ENCODE results near the gene CFAP300. TPM values are rescaled to one million over a fixed set of nuclear protein-coding genes. Genes with fewer than 3 reads are reported as not detected.

The CFAP300 gene
- total and polyA plus RNA-seq, 7 experiments from 2014 or later: not detected

GRCh38 chr11:102118937-102119336 is 71.7 kb downstream of the CFAP300 start:
- no peak overlapping the region for H3K4me3 Mint-ChIP-seq
- H3K27ac Mint-ChIP-seq: no peak overlapping the region
- intact Hi-C loops (cut with micrococcal nuclease): loop anchor here in 1 of 2 donors (10.0 kb wide), 1 partner anchor 64 kb away; no protein-coding TSS in a partner anchor
- Histone ChIP-seq H3K27ac (ENCODE audit: low read depth, low read length) (no peak overlapping the region), H3K27me3 (ENCODE audit: control insufficient read depth in 2 of 2, insufficient read depth in 2 of 2, low read length in 2 of 2) (peaks cover 0 to 2% of the 10 kb centered on the region in 2 donors), H3K4me1 (ENCODE audit: control insufficient read depth in 2 of 2, insufficient read depth in 2 of 2, low read length in 2 of 2) (no peaks in the 10 kb centered on the region), H3K36me3 (ENCODE audit: control insufficient read depth in 2 of 3, insufficient read depth in 3 of 3, low read length in 3 of 3) (no peaks in the 10 kb centered on the region), H3K9me3 (ENCODE audit: control insufficient read depth in 2 of 3, low read length in 3 of 3) (no peaks in the 10 kb centered on the region), H3K4me3 (ENCODE audit: low read length) (no peak overlapping the region)
- H3K9me3 Mint-ChIP-seq: peaks cover 0 to 6% (median 3%) of the 10 kb centered on the region in 11 donors
- DNase-seq: no peak
- peaks cover 45 to 74% (median 52%) of the 10 kb centered on the region in 5 donors for H3K27me3 Mint-ChIP-seq
- no peaks in the 10 kb centered on the region for H3K4me1 Mint-ChIP-seq
- H3K36me3 Mint-ChIP-seq: no peaks in the 10 kb centered on the region
- ChIA-PET POLR2A (no interaction called here), CTCF (no interaction called here)
- ATAC-seq: no peak

- no peaks in the 10 kb centered on the region for H3K36me3 ChIP-seq (ENCODE audit: control insufficient read depth in 2 of 3, insufficient read depth in 3 of 3, low read length in 3 of 3)
- Mint-ChIP-seq H3K9me3 (peaks cover 0 to 9% (median 5%) of the 10 kb centered on the region in 11 donors), H3K4me1 (no peaks in the 10 kb centered on the region), H3K27me3 (peaks cover 37 to 73% (median 46%) of the 10 kb centered on the region in 5 donors), H3K27ac (no peak overlapping the region), H3K36me3 (no peaks in the 10 kb centered on the region), H3K4me3 (no peak overlapping the region)
- ChIA-PET CTCF (interaction anchor here (0.6 kb wide), 1 partner anchor 9 kb away, joined by 5 read pairs; no protein-coding TSS in a partner anchor), POLR2A (no interaction called here)
- intact Hi-C loops (cut with micrococcal nuclease): loop anchor here in 1 of 2 donors (10.0 kb wide), 1 partner anchor 65 kb away; no protein-coding TSS in a partner anchor
- H3K9me3 ChIP-seq (ENCODE audit: control insufficient read depth in 2 of 3, low read length in 3 of 3): no peaks in the 10 kb centered on the region
- no peaks in the 10 kb centered on the region for H3K27me3 ChIP-seq (ENCODE audit: control insufficient read depth in 2 of 2, insufficient read depth in 2 of 2, low read length in 2 of 2)
- H3K4me1 ChIP-seq (ENCODE audit: control insufficient read depth in 2 of 2, insufficient read depth in 2 of 2, low read length in 2 of 2): no peaks in the 10 kb centered on the region
- no peak for ATAC-seq
- no peak overlapping the region for H3K4me3 ChIP-seq (ENCODE audit: low read length)
- DNase-seq: no peak
- H3K27ac ChIP-seq (ENCODE audit: low read depth, low read length): no peak overlapping the region
Observed at GRCh38 chr11:102119997-102120396, 72.8 kb downstream of the CFAP300 start.

GRCh38 chr11:102120437-102120973 is 73.3 kb downstream of the CFAP300 start:
- POLR2A ChIA-PET: no interaction called here
- Histone ChIP-seq H3K4me1 (ENCODE audit: control insufficient read depth in 2 of 2, insufficient read depth in 2 of 2, low read length in 2 of 2) (no peaks in the 10 kb centered on the region), H3K27ac (ENCODE audit: low read depth, low read length) (no peak overlapping the region), H3K36me3 (ENCODE audit: control insufficient read depth in 2 of 3, insufficient read depth in 3 of 3, low read length in 3 of 3) (no peaks in the 10 kb centered on the region), H3K4me3 (ENCODE audit: low read length) (no peak overlapping the region), H3K9me3 (ENCODE audit: control insufficient read depth in 2 of 3, low read length in 3 of 3) (no peaks in the 10 kb centered on the region), H3K27me3 (ENCODE audit: control insufficient read depth in 2 of 2, insufficient read depth in 2 of 2, low read length in 2 of 2) (no peaks in the 10 kb centered on the region)
- no peak for DNase-seq
- CTCF ChIA-PET: no interaction called here
- H3K27ac Mint-ChIP-seq: no peak overlapping the region
- H3K9me3 Mint-ChIP-seq: peaks cover 0 to 9% (median 5%) of the 10 kb centered on the region in 11 donors
- no peak for ATAC-seq
- intact Hi-C loops (cut with micrococcal nuclease): no loop called here
- H3K36me3 Mint-ChIP-seq: no peaks in the 10 kb centered on the region
- H3K27me3 Mint-ChIP-seq: peaks cover 32 to 68% (median 42%) of the 10 kb centered on the region in 5 donors
- H3K4me3 Mint-ChIP-seq: no peak overlapping the region
- H3K4me1 Mint-ChIP-seq: no peaks in the 10 kb centered on the region

DNA sequence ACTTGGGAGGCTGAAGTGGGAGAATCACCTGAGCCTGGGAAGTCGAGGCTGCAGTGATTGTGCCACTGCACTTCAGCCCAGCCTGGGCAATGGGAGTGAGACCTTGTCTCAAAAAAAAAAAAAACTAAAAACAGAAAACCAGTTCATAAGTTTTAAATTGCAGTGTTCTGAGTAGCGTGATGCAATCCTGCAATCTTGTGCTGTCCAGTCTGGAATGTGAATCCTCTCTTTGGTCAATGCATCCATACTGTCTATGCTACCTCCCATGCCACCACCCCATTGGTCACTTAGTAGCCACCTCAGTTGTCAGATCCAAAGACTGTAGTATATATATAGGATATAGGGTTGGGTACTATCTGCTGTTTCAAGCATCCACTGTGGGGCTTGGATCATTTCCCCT is 74.1 kb downstream of the CFAP300 start:
- intact Hi-C loops (cut with micrococcal nuclease): no loop called here
- Histone ChIP-seq H3K27me3 (ENCODE audit: control insufficient read depth in 2 of 2, insufficient read depth in 2 of 2, low read length in 2 of 2) (no peaks in the 10 kb centered on the region), H3K4me3 (ENCODE audit: low read length) (no peak overlapping the region), H3K4me1 (ENCODE audit: control insufficient read depth in 2 of 2, insufficient read depth in 2 of 2, low read length in 2 of 2) (no peaks in the 10 kb centered on the region), H3K9me3 (ENCODE audit: control insufficient read depth in 2 of 3, low read length in 3 of 3) (no peaks in the 10 kb centered on the region), H3K27ac (ENCODE audit: low read depth, low read length) (no peak overlapping the region), H3K36me3 (ENCODE audit: control insufficient read depth in 2 of 3, insufficient read depth in 3 of 3, low read length in 3 of 3) (no peaks in the 10 kb centered on the region)
- peaks cover 25 to 67% (median 35%) of the 10 kb centered on the region in 5 donors for H3K27me3 Mint-ChIP-seq
- DNase-seq: no peak
- no peak overlapping the region for H3K27ac Mint-ChIP-seq
- H3K4me3 Mint-ChIP-seq: no peak overlapping the region
- H3K4me1 Mint-ChIP-seq: no peaks in the 10 kb centered on the region
- no peak for ATAC-seq
- POLR2A ChIA-PET: no interaction called here
- H3K9me3 Mint-ChIP-seq: peaks cover 0 to 9% (median 5%) of the 10 kb centered on the region in 11 donors
- CTCF ChIA-PET: no interaction called here
- H3K36me3 Mint-ChIP-seq: no peaks in the 10 kb centered on the region

Other genes with a start within 250 kb of the CFAP300 start
- gene CEP126, start 132.4 kb upstream of the CFAP300 start, total RNA-seq: 1 to 10 TPM in 4 of 5 experiments, under 1 TPM in 1; 0.39 to 3.4 (median 2.6) TPM
- 1 to 10 TPM in 1 of 2 donors, under 1 TPM in 1; 0.21 to 1.8 TPM for gene CEP126, start 132.4 kb upstream of the CFAP300 start, polyA plus RNA-seq
- not detected for gene ANGPTL5, start 130.9 kb upstream of the CFAP300 start, total RNA-seq
- not detected for gene ANGPTL5, start 130.9 kb upstream of the CFAP300 start, polyA plus RNA-seq
- under 1 TPM in 1 of 5 experiments, not detected in 4; 0.15 TPM for gene YAP1, start 63.0 kb downstream of the CFAP300 start, total RNA-seq
- gene YAP1, start 63.0 kb downstream of the CFAP300 start, polyA plus RNA-seq: not detected

Measured in naive thymus-derived CD4-positive, alpha-beta T cell (primary cell).